Endothelial cell of umbilical vein (primary cell): ENCODE results near the gene KIAA1217. TPM values are rescaled to one million over a fixed set of nuclear protein-coding genes. Genes with fewer than 3 reads are reported as not detected.

Experiments used
- BruUV-seq: library from RNA; stranded (reverse); fragments of 400-500 nt; replicated peaks from 2 replicates; lab custom pipeline; 2021; lab: Mats Ljungman, UMichigan
- CTCF ChIA-PET: fragments of 300-600, 350-600 bp; sonication (Branson Sonifier 250); formaldehyde crosslinking; loops from one replicate; lab custom pipeline; 2021; ENCODE audit warnings: antibody characterized with exemption, inconsistent platforms; lab: Charles Lee
- POLR2A ChIA-PET: fragments of 300-600, 350-600 bp; sonication (Branson Sonifier 250); formaldehyde crosslinking; loops from one replicate; lab custom pipeline; 2021; ENCODE audit warnings: antibody characterized with exemption, inconsistent platforms; lab: Charles Lee
- DNase-seq: peaks from one replicate; pipeline ENCODE4 v3.0.0-alpha.2; 2011; ENCODE audit warnings: low read depth, low spot score
- FAIRE-seq: peaks from 2 replicates; lab custom pipeline; 2011; peaks lifted over from hg19 to GRCh38; lab: Jason Lieb, UNC
- H2AFZ ChIP-seq: 2 replicates; pipeline ENCODE4 v1.6.0; 2012; ENCODE audit warnings: low read depth, low read length, control low read depth, inconsistent platforms
- H3K27ac ChIP-seq: 2 replicates; pipeline ENCODE4 v1.5.1; 2011; ENCODE audit warnings: low read depth, mild to moderate bottlenecking, control low read depth, low read length, moderate library complexity; ENCODE audit not compliant: insufficient read depth
- H3K27me3 ChIP-seq, 2 experiments: 2 replicates each; pipeline versions ENCODE4 v1.6.0 to v1.6.1; 2011; ENCODE audit warnings: low read length in 2 of 2, mixed read lengths in 1 of 2; ENCODE audit not compliant: control insufficient read depth in 2 of 2, insufficient read depth in 2 of 2
- H3K36me3 ChIP-seq, 2 experiments: 2 replicates in 1 of 2; 3 replicates in 1 of 2; pipeline ENCODE4 v1.5.1; 2011; ENCODE audit warnings: low read length in 2 of 2, mild to moderate bottlenecking in 1 of 2, moderate library complexity in 1 of 2; ENCODE audit not compliant: control insufficient read depth in 2 of 2, insufficient read depth in 2 of 2; ENCODE audit errors: extremely low read depth in 1 of 2
- H3K4me1 ChIP-seq: 3 replicates; pipeline ENCODE4 v1.5.1; 2011; ENCODE audit warnings: mild to moderate bottlenecking, low read length; ENCODE audit not compliant: control insufficient read depth, insufficient read depth; ENCODE audit errors: extremely low read depth
- H3K4me2 ChIP-seq: 2 replicates; pipeline ENCODE4 v1.6.1; 2011; ENCODE audit warnings: low read length, control low read depth, mixed read lengths; ENCODE audit not compliant: insufficient read depth
- H3K4me3 ChIP-seq, 3 experiments: fragments of 200-600 bp in 1 of 3; sonication (generic), shearing (Covaris generic) in 1 of 3; replicated peaks in 1 of 3; 2 replicates each; pipeline ENCODE4 v1.5.1; 2011 to 2016; ENCODE audit warnings: control low read depth in 3 of 3, low read length in 3 of 3, mild to moderate bottlenecking in 2 of 3, inconsistent platforms in 1 of 3, low read depth in 1 of 3, moderate library complexity in 1 of 3; ENCODE audit not compliant: insufficient read depth in 1 of 3
- H3K79me2 ChIP-seq: 2 replicates; pipeline ENCODE4 v1.6.0; 2012; ENCODE audit warnings: low read length, inconsistent platforms; ENCODE audit not compliant: control insufficient read depth, insufficient read depth
- H3K9ac ChIP-seq: replicated peaks from 2 replicates; pipeline ENCODE3; 2011; ENCODE audit warnings: low read length, control low read depth; ENCODE audit not compliant: insufficient read depth; ENCODE audit errors: extremely low read depth
- H3K9me1 ChIP-seq: replicated peaks from 3 replicates; pipeline ENCODE4 v1.6.0; 2011; ENCODE audit warnings: mild to moderate bottlenecking, low read length; ENCODE audit not compliant: control insufficient read depth, insufficient read depth; ENCODE audit errors: extremely low read depth
- H3K9me3 ChIP-seq: replicated peaks from 2 replicates; pipeline ENCODE4 v1.5.1; 2012; ENCODE audit warnings: low read length, inconsistent platforms; ENCODE audit not compliant: control insufficient read depth, insufficient read depth
- H4K20me1 ChIP-seq: replicated peaks from 2 replicates; pipeline ENCODE3; 2011; ENCODE audit warnings: mild to moderate bottlenecking, low read length; ENCODE audit not compliant: control insufficient read depth, insufficient read depth; ENCODE audit errors: extremely low read depth
- EZH2 ChIP-seq: IDR thresholded peaks from 2 replicates; pipeline ENCODE4 v1.6.1; 2012; ENCODE audit warnings: borderline replicate concordance, low read depth, mild to moderate bottlenecking, moderate library complexity, low read length, inconsistent platforms; ENCODE audit not compliant: severe bottlenecking
- FOS ChIP-seq: IDR thresholded peaks from 2 replicates; pipeline ENCODE4 v1.6.1; 2011; ENCODE audit warnings: mild to moderate bottlenecking, low read length, moderate library complexity, borderline replicate concordance; ENCODE audit not compliant: insufficient read depth
- GATA2 ChIP-seq: IDR thresholded peaks from 2 replicates; pipeline ENCODE4 v1.7.0; 2011; ENCODE audit warnings: low read depth, mild to moderate bottlenecking, moderate library complexity, mixed read lengths, low read length; ENCODE audit not compliant: insufficient read length, insufficient read depth
- JUN ChIP-seq: IDR thresholded peaks from 2 replicates; pipeline ENCODE4 v1.6.1; 2011; ENCODE audit warnings: borderline replicate concordance, low read depth; ENCODE audit not compliant: insufficient read length, insufficient read depth
- MYC ChIP-seq: IDR thresholded peaks from one replicate; pipeline ENCODE4 v1.6.1; 2011; ENCODE audit warnings: mild to moderate bottlenecking, low read depth, low read length
- POLR2A ChIP-seq: IDR thresholded peaks from 2 replicates; pipeline ENCODE4 v1.6.1; 2012; ENCODE audit warnings: low read depth, mild to moderate bottlenecking, control low read depth, low read length
- POLR2AphosphoS5 ChIP-seq: IDR thresholded peaks from 2 replicates; pipeline ENCODE4 v1.6.1; 2012; ENCODE audit warnings: low read depth, mild to moderate bottlenecking, control low read depth, low read length, moderate library complexity; ENCODE audit not compliant: insufficient read depth
- dilution Hi-C: fragments of 300-500 bp; cut with MboI; formaldehyde crosslinking; loops from one replicate; pipeline ENCODE4 v1.15.0; 2019; ENCODE audit warnings: low sequenced_read_pairs; ENCODE audit not compliant: extremely low pct_ligation_motif_present
- intact Hi-C: fragments of 100-400 bp; cut with micrococcal nuclease; formaldehyde crosslinking; loops from one replicate; pipeline ENCODE4 v1.10.0; 2022
- polyA plus RNA-seq, 4 experiments: library from polyadenylated mRNA; depleted of rRNA in 3 of 4; stranded (reverse) in 3 of 4; unstranded in 1 of 4; fragments of >200 nt; gene quantifications; 2 replicates each; pipeline versions ENCODE4 v1.2.1 to v1.2.3, GENCODE V29; 2011 to 2012; ENCODE audit warnings: missing spikeins in 1 of 4
- total RNA-seq: library from RNA; stranded (reverse); gene quantifications from 2 replicates; pipeline ENCODE4 v1.2.3, GENCODE V29; 2021
- TF ChIP-seq, protein P1 (sequence below), 2 donors: IDR thresholded peaks; 1 replicate in 1 of 2; 2 replicates in 1 of 2; pipeline ENCODE4 v1.5.1; 2011; ENCODE audit warnings: low read length in 2 of 2, mild to moderate bottlenecking in 2 of 2, moderate library complexity in 2 of 2, control low read depth in 1 of 2, inconsistent platforms in 1 of 2, low read depth in 1 of 2; ENCODE audit not compliant: insufficient read depth in 1 of 2; ENCODE audit errors: extremely low read depth in 1 of 2
- TF ChIP-seq, protein P2 (sequence below): IDR thresholded peaks from 2 replicates; pipeline ENCODE4 v1.6.1; 2011; ENCODE audit not compliant: insufficient read depth, insufficient read length

KIAA1217 gene
- total and polyA plus RNA-seq, 2 donors (not counting 3 experiments of a cell fraction or from before 2014, with no cell fraction given): 0.83 to 10.3 TPM

DNA sequence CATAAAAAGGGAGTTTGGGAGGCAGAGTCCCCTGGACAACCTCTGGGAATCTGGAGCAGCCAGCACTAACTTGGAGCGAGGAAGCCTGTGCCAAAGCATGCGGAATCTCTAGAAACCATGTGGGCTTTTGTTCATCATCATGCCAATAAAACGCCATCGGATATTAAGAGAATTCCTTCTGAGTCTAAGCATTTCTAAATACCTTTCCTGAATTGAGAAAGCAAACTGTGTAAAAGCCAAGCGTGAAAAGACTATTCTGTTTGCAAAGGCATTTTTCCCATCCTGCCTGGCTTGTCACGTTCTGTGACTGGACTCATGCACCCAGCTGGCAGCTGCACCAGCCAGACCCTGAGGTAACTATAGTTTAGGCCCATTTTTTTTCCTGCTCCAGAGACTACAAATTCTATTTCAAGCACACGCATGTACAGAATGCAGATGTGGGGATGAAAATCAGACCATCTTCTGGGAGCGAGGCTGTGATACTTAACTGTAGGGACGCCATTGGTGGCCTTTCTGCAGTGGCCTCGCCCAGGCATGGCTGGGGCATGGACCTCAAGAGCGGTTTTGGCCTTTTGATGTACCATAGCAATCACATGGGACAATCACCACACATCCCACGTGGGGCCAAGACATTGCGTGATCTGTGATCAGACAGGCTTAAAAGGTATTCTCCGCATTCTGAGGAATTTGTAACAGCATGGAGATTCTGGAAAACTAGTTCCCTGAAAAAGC lies 218.9 kb downstream of the KIAA1217 start:
- Histone ChIP-seq H2AFZ (no peak overlapping the region), H3K9me1 (no peaks in the 10 kb centered on the region), H3K36me3 (no peaks in the 10 kb centered on the region), H4K20me1 (no peaks in the 10 kb centered on the region), H3K27me3 (no peaks in the 10 kb centered on the region), H3K79me2 (no peaks in the 10 kb centered on the region), H3K27ac (no peak overlapping the region), H3K9ac (no peak overlapping the region), H3K4me2 (no peak overlapping the region), H3K4me1 (no peaks in the 10 kb centered on the region), H3K9me3 (no peaks in the 10 kb centered on the region), H3K4me3 (no peak overlapping the region)
- DNase-seq: no peak
- ChIA-PET POLR2A (no interaction called here), CTCF (no interaction called here)
- no TSS peak for BruUV-seq
- no peak for FAIRE-seq
- dilution Hi-C loops (no loop called here), intact Hi-C loops (no loop called here)
- no peak for TF ChIP-seq MYC
- TF ChIP-seq POLR2A: no peak
- TF ChIP-seq, protein P1, sequence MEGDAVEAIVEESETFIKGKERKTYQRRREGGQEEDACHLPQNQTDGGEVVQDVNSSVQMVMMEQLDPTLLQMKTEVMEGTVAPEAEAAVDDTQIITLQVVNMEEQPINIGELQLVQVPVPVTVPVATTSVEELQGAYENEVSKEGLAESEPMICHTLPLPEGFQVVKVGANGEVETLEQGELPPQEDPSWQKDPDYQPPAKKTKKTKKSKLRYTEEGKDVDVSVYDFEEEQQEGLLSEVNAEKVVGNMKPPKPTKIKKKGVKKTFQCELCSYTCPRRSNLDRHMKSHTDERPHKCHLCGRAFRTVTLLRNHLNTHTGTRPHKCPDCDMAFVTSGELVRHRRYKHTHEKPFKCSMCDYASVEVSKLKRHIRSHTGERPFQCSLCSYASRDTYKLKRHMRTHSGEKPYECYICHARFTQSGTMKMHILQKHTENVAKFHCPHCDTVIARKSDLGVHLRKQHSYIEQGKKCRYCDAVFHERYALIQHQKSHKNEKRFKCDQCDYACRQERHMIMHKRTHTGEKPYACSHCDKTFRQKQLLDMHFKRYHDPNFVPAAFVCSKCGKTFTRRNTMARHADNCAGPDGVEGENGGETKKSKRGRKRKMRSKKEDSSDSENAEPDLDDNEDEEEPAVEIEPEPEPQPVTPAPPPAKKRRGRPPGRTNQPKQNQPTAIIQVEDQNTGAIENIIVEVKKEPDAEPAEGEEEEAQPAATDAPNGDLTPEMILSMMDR (IDR thresholded peaks at IDR 0.05; ENCODE audit: extremely low read depth in 1 of 2, insufficient read depth in 1 of 2, low read depth in 1 of 2, low read length in 2 of 2): no peak
- TF ChIP-seq GATA2: no peak
- TF ChIP-seq JUN: no peak
- TF ChIP-seq, protein P2, sequence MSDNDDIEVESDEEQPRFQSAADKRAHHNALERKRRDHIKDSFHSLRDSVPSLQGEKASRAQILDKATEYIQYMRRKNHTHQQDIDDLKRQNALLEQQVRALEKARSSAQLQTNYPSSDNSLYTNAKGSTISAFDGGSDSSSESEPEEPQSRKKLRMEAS: no peak
- no peak for TF ChIP-seq EZH2
- no peak for TF ChIP-seq FOS
- TF ChIP-seq POLR2AphosphoS5: no peak
